SKM-1 treated with dmso at 0.1 percent for 144 hours (cell line): ENCODE results near the gene MYH3.
A peak's percentile ranks its signal among the peaks of the same experiment; 100 is the strongest.
"Not testable (repeated sequence)": the region's sequence is repeated elsewhere in the genome, so short reads cannot be mapped to it uniquely, and the experiment has no call there.

Experiments used
- DNase-seq: peaks from one replicate; lab custom pipeline; 2025; ENCODE audit not compliant: unreplicated experiment; lab: John Stamatoyannopoulos, UW

The MYH3 gene

DNA sequence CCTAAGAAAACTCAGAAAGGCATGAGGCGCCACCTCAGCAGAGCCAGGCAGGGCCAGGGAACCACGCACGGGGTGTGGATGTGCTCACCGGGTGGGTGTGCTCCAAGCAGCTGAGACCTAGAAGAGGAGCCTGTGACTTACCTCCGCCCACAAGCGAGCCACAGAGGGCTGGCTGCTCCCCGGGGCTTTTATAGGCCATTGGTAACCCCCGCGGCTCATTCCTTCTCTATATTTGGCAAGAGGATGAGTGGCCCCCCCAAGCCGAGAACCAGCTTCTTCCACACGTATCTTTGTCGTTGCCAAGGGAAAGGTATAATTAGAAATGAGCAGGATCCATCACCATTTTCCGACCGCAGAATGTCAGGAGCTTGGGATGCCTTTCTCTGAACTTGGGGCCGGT is at the start of gene MYH3:
Gene MYH3, minus strand, starts transcription at position 162 of the 400 bp plus-strand sequence. CDS start 2,245 bp downstream, outside the sequence.
- no peak for DNase-seq

- DNase-seq, result no peak
Measured at GRCh38 chr17:10705727-10706126, 48.6 kb upstream of the MYH3 start.

DNA sequence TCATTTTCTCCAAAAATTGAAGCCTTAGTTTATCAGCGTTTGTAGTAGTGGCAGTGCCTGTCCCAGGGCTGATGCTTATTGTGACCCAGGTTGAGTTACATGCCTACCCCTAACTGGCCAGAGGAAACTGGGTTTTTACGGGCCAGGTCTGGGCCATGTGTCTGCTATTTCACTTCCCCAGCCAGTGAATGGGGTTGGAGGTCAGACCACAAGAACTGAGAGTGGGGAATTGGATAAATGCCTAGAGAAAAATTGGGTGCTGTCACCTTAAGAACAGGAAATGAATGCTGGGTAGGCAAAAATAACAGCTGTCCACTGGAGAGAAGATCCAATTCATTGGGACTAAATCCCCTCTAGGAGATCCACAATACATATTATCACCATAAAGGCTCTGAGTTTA is 45.5 kb upstream of the MYH3 start:
- DNase-seq, result no peak

DNA sequence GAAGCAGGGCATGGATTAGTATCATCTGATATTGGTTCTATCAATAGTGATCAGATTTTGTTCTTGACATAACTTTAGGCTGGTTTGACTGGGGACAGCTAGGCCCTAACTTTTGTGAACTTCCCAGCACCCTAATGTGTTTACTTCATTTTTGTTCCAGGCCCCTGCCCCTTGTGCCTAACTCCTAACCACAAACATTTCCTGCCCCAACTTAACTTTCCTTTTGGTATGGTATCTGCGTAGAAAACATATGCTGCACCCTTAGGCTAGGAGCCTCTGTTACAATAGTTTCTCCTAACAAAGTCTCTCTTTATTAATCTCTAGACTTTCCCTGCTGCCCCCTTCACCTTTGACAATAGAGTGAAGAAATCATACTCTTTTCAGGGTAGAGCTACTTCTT is 42.7 kb upstream of the MYH3 start:
- DNase-seq, result no peak

GRCh38 chr17:10698096-10698818 is 41.1 kb upstream of the MYH3 start:
- no peak for DNase-seq

GRCh38 chr17:10697092-10698081 is 40.3 kb upstream of the MYH3 start, which contains the start of the genes ADPRM and SCO1:
ADPRM (plus strand) TSS chr17:10697594; CDS start chr17:10704927, 7,333 bp downstream.
SCO1 (minus strand) TSS chr17:10697533; CDS start chr17:10697507, 26 bp downstream.
- DNase-seq, result peak; percentile 71

DNA sequence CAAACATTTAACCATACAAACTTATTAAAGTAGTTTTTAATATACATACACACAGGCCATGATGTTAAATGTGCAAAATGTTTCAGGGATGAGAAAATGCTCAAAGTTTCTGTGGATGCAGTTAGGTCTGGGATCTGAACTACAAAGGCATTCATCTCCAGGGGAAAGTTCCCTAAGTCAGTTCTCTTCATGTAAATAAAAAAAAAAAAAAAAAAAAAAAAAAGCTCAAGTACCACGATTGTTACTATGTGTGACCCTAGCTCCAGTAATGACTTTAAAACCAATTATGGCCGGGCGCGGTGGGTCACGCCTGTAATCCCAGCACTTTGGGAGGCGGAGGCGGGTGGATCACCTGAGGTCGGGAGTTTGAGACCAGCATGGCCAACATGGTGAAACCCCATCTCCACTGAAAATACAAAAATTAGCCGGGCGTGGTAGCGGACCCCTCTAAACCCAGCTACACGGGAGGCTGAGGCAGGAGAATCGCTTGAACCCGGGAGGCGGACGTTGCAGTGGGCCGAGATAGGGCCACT is 38.8 kb upstream of the MYH3 start:
- not testable (repeated sequence) for DNase-seq

- no peak for DNase-seq
Measured at GRCh38 chr17:10687499-10687898, 30.4 kb upstream of the MYH3 start.

DNA sequence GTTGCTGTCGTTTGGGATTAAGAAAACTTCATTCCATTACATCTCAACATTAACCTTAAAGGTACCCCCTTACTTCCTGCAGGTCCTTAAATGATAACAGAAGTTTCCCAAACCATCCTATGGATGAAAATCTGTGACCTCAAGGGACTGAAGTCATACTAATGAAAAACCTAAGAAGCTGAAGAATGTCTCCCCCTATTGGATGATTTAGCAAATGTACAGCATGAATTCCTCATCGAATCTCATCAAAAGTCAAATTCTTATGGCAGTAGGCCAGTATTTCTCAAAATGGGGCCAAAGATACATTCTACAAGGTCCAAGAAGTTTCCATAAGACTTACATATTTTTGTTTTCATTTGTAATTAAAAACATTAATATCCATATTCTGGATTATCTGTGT is 26.7 kb upstream of the MYH3 start:
- DNase-seq, result no peak

GRCh38 chr17:10681866-10682446 is 24.8 kb upstream of the MYH3 start:
- DNase-seq, result no peak

DNA sequence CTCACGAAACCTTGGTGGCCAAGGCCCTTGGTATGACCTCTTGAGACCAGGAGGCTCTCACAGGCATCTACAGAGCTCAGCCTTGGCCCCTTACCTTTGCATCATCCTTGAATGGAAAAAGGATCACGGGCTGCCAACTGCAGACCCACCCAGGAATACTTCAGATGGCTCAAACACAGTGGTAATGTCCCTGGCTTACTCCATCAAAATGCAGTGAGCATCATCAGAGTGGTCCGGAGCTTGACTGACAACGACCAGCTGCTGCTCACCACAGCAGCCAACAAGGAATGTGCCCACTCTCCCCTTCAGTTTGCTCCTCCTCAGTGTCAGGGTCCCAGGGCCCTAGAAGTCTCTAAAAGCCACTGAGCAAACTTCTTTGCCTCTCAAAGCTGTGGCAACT is 17.6 kb upstream of the MYH3 start:
- DNase-seq, result no peak

DNA sequence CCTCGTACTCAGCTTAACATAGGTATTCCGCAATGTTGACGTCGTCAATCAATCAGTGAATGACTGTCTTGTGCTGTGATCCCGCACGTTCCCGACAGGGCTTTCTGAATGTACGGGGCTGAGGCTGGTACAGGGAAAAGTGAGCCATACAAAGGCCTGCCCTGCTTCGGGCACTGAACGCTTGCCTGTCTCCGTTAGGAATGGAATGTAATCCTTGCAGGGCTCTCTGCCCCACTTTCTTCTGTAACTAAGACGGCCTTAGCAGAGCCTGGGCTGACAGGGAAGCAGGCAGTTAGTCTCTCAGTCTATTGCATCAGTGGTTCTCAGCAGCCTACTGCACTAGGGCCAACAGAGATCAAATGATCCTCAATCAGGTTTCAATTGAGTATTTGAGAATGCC is 16.2 kb upstream of the MYH3 start:
- DNase-seq, result no peak

DNA sequence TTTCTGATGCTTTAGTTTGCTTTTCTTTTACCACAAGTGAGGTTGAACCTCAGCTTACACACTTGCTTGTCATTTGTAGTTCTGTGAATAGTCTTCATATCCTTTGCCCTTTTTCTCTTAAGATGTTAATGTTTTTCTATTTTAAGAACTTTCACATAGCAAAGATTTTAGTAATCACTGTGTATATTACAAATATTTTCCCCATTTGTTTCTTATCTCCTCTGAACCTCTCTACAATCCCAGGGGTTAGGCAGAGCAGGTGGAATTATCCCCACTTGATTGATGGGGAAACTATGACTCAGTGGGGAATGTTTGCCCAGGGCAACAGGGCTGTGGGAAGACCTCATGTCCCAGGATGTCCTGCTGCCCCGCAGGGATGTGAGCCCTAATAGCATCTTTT is 11.7 kb upstream of the MYH3 start:
- DNase-seq, result no peak

- DNase-seq, result no peak
Measured at GRCh38 chr17:10666906-10667305, 9.8 kb upstream of the MYH3 start.

DNA sequence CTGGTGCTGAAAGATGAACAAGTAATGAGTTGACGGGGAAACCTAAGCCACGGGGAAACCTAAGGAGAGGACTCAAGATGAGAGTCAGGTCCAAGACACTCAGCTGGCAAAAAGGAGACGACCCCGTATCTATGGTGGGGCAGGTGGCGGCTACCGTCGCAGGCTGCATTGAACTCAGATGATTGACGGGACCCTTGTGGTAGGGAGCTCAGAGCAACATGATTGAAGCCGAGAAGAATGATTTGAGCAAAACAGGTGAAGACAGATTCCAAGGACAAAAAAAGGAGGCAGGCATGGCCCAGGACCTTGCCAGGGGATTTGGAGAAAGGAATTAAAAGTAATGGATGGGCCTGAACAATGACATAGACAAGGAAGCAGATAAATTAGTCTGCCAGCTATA is 7.5 kb upstream of the MYH3 start:
- DNase-seq, result no peak

DNA sequence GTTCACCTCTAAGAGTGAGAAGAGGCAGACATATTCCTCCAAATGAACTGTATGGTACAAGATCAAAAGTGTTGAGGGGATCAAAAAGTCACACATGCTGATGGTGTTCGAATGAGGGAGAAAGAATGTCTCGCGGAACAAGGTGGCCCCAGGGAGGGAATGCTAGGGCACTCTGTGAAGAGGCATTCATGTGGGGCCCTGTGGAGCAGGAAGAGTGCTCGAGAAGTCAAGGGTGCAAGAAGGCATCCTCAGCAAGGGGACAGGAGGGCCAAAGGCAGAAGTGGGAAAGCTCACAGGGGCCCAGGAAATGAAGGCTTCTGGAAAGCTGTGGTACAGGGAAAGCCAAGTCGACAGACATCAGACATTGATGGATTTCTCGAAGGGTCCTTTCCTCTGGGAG is 6.1 kb upstream of the MYH3 start:
- DNase-seq, result no peak

GRCh38 chr17:10661437-10661836 is 4.3 kb upstream of the MYH3 start:
- DNase-seq, result no peak

GRCh38 chr17:10657879-10658278 is 770 bp upstream of the MYH3 start:
- DNase-seq, result no peak

GRCh38 chr17:10653987-10654386 is 3.1 kb downstream of the MYH3 start:
- no peak for DNase-seq

- no peak for DNase-seq
Measured at GRCh38 chr17:10652984-10653659, 4.0 kb downstream of the MYH3 start.

GRCh38 chr17:10651927-10652326 is 5.2 kb downstream of the MYH3 start:
- DNase-seq, result no peak
